BJ (cell line): ENCODE results near the gene PGBD5. TPM values are rescaled to one million over a fixed set of nuclear protein-coding genes. Genes with fewer than 3 reads are reported as not detected.

ENCODE experiments used
- CTCF ChIA-PET: fragments of 350-600 bp; formaldehyde crosslinking; extraction: SDS; loops from one replicate; lab custom pipeline; 2021; ENCODE audit warnings: antibody characterized with exemption, inconsistent platforms; lab: Yijun Ruan, JAX
- POLR2A ChIA-PET: fragments of 300-600 bp; sonication (Branson Sonifier 250); formaldehyde crosslinking; extraction: SDS; loops from one replicate; lab custom pipeline; 2021; ENCODE audit warnings: antibody characterized with exemption; lab: Charles Lee
- DNase-seq: peaks from one replicate; pipeline ENCODE4 v3.0.0-alpha.2; 2011; ENCODE audit warnings: low read depth
- H3K27me3 ChIP-seq: 2 replicates; pipeline ENCODE4 v1.6.0; 2011; ENCODE audit warnings: low read length; ENCODE audit not compliant: control insufficient read depth, insufficient read depth
- H3K36me3 ChIP-seq: 2 replicates; pipeline ENCODE4 v1.5.1; 2011; ENCODE audit warnings: low read length; ENCODE audit not compliant: control insufficient read depth, insufficient read depth
- H3K4me3 ChIP-seq: 2 replicates; pipeline ENCODE4 v1.5.1; 2011; ENCODE audit warnings: low read depth, mild to moderate bottlenecking, control low read depth, low read length
- polyA plus RNA-seq: library from polyadenylated mRNA; depleted of rRNA; stranded (reverse); fragments of >200 nt; gene quantifications from 2 replicates; pipeline ENCODE4 v1.2.3, GENCODE V29; 2011
- TF ChIP-seq, protein P1 (sequence below): IDR thresholded peaks from 2 replicates; pipeline ENCODE4 v1.5.1; 2011; ENCODE audit warnings: low read depth, mild to moderate bottlenecking, control low read depth, inconsistent platforms, low read length, moderate library complexity; ENCODE audit not compliant: insufficient read depth

Gene PGBD5
- polyA plus RNA-seq, 1 experiment, result 0.07 TPM

DNA sequence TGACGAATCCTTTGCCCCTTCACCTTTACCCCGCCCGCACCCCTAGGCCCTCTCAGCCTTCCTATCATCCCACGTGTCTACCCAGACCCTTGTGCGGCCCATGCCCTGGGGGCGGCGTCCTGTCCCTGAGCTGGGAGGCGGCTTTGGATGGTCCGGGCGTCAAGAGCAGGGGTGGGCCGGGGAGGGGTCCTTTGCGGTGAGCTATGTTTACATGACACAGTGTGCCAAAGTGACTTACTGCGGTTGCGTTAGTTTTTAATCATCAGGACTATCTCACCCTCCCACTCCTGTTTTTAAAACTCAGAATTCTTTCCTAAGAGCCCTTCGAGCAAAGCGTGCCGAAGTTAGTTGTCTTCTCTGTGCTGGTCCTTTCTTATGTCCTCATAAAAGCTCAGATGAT lies 144.6 kb downstream of the PGBD5 start:
- CTCF ChIA-PET, result interaction anchor here (1.1 kb wide), 1 partner anchor 30 kb away, joined by 3 read pairs; no protein-coding TSS in a partner anchor

DNA sequence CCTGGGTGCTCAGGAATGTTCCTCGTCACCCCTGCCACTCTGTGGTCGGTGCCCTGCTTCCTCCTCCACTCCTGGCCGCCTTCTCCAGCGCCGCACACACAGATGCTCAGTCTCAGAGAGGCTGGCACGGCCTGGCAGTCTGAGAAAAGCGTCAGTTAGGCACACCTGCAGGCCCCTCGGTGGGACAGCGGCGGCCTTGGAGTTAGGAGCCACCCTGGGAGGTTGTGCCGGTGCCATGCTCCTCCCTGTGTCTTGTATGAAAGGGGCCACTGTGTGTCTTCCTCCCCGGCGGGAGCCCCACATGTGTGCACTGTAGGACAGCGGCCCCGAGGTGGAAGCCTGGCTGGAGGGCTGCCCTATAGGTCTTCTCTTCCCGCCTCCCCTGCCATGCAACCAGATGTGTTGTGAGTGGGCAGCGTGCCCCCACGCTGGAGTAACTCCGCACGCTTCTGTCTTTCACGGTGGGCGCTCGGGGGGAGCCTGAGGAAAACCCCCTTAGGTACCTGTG lies 145.2 kb downstream of the PGBD5 start:
- TF ChIP-seq, protein P1, sequence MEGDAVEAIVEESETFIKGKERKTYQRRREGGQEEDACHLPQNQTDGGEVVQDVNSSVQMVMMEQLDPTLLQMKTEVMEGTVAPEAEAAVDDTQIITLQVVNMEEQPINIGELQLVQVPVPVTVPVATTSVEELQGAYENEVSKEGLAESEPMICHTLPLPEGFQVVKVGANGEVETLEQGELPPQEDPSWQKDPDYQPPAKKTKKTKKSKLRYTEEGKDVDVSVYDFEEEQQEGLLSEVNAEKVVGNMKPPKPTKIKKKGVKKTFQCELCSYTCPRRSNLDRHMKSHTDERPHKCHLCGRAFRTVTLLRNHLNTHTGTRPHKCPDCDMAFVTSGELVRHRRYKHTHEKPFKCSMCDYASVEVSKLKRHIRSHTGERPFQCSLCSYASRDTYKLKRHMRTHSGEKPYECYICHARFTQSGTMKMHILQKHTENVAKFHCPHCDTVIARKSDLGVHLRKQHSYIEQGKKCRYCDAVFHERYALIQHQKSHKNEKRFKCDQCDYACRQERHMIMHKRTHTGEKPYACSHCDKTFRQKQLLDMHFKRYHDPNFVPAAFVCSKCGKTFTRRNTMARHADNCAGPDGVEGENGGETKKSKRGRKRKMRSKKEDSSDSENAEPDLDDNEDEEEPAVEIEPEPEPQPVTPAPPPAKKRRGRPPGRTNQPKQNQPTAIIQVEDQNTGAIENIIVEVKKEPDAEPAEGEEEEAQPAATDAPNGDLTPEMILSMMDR, result no peak
- ChIA-PET POLR2A (no interaction called here), CTCF (interaction anchor here (1.0 kb wide), 1 partner anchor 11 kb away, joined by 4 read pairs; no protein-coding TSS in a partner anchor)
- DNase-seq, result no peak
- no peaks in the 10 kb centered on the region for H3K27me3 ChIP-seq
- peaks cover 12% of the 10 kb centered on the region for H3K36me3 ChIP-seq
- H3K4me3 ChIP-seq, result no peak overlapping the region

More for the DNA sequence above, 144.6 kb downstream of the PGBD5 start:
- no peak for DNase-seq
- Histone ChIP-seq H3K27me3 (no peaks in the 10 kb centered on the region), H3K36me3 (peaks cover 8% of the 10 kb centered on the region), H3K4me3 (no peak overlapping the region)
- POLR2A ChIA-PET, result no interaction called here
- TF ChIP-seq, protein P1, result no peak

DNA sequence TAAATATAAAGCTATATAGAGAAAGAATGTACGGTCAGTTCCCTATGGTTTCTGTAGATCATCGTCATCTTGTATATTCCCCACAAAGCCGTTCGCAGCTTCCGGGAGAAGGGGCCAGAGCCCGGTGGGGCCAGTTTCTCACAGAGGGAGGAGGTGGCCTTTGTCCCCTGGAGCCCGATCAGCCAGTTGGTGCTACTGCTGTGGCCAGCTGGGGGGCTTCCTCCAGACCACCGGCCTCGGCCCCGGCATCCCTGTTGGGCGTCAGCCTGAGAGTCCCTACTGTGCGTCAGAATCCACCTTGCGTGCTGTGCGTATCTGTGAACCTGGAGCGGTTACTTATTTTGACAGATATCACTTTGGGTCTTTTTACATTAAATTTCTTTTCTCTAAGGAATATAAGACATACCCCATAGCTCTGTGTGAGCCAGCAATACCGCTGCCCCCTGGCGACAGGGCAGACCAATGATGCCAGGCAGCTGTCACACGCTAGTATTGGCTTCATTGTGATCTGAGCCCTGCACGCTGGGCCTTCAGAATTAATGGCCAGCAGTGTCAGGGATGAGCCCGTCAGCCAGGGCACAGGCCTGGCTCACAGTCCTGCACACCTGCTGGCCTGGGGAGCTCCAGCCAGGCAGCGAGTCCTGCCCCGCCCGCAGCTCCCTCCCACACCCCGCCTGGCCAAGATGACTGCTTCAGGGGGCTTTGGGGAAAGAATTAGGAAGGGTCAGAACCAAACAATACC lies 145.9 kb downstream of the PGBD5 start:
- H3K4me3 ChIP-seq, result no peak overlapping the region
- CTCF ChIA-PET, result interaction anchor here (1.0 kb wide), 1 partner anchor 11 kb away, joined by 4 read pairs; no protein-coding TSS in a partner anchor
- H3K27me3 ChIP-seq, result no peaks in the 10 kb centered on the region
- peaks cover 12% of the 10 kb centered on the region for H3K36me3 ChIP-seq
- POLR2A ChIA-PET, result no interaction called here
- TF ChIP-seq, protein P1, result no peak
- DNase-seq, result no peak

DNA sequence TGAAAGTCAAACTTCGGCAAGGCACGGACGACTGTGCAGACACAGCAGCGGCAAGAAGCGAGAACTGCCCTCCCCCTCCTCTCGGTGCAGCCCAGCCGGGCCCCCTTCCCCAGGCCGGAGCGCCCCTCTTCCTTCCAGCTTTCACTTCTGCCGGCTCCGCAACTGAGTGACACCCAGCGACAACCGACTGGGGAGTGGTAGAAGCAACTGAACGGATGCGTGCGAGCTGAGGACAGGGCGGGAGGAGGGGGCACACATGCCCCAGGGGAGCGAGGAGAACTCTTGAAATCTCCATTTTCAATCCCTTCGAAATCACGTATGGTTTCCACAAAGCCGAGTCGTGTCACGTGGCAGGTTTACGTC lies 146.6 kb downstream of the PGBD5 start:
- no peak for DNase-seq
- TF ChIP-seq, protein P1, result no peak
- Histone ChIP-seq H3K27me3 (no peaks in the 10 kb centered on the region), H3K36me3 (peaks cover 12% of the 10 kb centered on the region), H3K4me3 (no peak overlapping the region)
- ChIA-PET CTCF (no interaction called here), POLR2A (no interaction called here)

DNA sequence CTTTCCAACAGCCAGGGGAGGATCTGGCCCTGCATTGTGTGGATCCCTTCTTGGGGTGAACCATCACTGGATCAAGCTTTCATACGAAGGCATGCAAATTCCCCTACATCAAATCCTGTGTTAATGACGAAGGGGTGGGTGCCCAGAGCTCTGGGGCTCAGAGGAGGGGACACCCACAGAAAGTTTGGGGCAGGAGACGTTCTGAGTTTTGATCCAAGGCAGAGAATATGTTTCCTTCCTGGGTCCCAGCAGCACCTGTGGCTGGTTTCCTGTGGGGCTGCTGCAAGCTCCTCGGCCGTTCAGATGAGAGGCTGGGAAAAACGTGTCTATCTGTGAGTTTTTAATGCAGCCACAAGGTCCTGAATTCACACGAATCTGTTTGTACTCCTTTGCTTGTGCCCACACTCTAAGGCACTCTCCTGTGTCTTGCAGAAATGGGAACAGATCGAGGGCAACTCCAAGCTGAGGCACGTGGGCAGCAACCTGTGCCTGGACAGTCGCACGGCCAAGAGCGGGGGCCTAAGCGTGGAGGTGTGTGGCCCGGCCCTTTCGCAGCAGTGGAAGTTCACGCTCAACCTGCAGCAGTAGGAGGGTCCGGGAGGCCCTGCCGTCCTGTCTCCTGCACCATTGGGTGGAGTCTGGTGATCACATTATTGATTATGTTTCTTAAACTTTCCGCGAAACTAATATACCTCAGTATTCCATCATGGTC lies 147.1 kb downstream of the PGBD5 start:
- DNase-seq, result no peak
- Histone ChIP-seq H3K4me3 (no peak overlapping the region), H3K36me3 (peaks cover 12% of the 10 kb centered on the region), H3K27me3 (no peaks in the 10 kb centered on the region)
- ChIA-PET POLR2A (no interaction called here), CTCF (no interaction called here)
- TF ChIP-seq, protein P1, result no peak
